K562 (cell line): Measurements from ENCODE around the gene MYO1D. TPM values are rescaled to one million over a fixed set of nuclear protein-coding genes. Genes with fewer than 3 reads are reported as not detected.

Experiments used
- ATAC-seq: fragments of 200-7000 bp; cut with Tn5 transposase; 3 replicates; pipeline ENCODE4 v1.9.1; 2020; ENCODE audit warnings: moderate library complexity
- BruUV-seq: library from RNA; stranded (reverse); fragments of 400-500 nt; replicated peaks from 2 replicates; lab custom pipeline; 2021; lab: Mats Ljungman, UMichigan
- CTCF ChIA-PET: fragments of 300-600 bp; formaldehyde crosslinking; extraction: SDS; loops from one replicate; lab custom pipeline; 2021; ENCODE audit warnings: low intra/inter-chr PET ratio; lab: Yijun Ruan, JAX
- POLR2A ChIA-PET: fragments of 300-600, 350-650 bp; sonication (Branson Sonifier 250); formaldehyde crosslinking; extraction: SDS; loops from one replicate; lab custom pipeline; 2021; ENCODE audit warnings: antibody characterized with exemption, inconsistent platforms; lab: Yijun Ruan, JAX
- DNase-seq, 4 experiments: peaks; one replicate each; pipeline versions ENCODE4 v3.0.0 to v3.0.0-alpha.2; 2011 to 2018; ENCODE audit warnings: low spot score in 3 of 4, mixed read lengths in 3 of 4; ENCODE audit errors: extremely low read depth in 1 of 4
- FAIRE-seq: peaks from 2 replicates; lab custom pipeline; 2011; peaks lifted over from hg19 to GRCh38; lab: Jason Lieb, UNC
- H2AFZ ChIP-seq: 2 replicates; pipeline ENCODE4 v1.6.0; 2011; ENCODE audit warnings: low read depth, low read length, control low read depth, inconsistent platforms
- H3K27ac ChIP-seq: fragments of 200-600 bp; 3 replicates; pipeline ENCODE4 v1.8.0; 2011; ENCODE audit warnings: low read depth, mild to moderate bottlenecking, control low read depth, inconsistent platforms, low read length, moderate library complexity, mixed read lengths; ENCODE audit errors: extremely low read depth
- H3K27me3 ChIP-seq, 2 experiments: fragments of 300-600 bp in 1 of 2; 2 replicates in 1 of 2; 3 replicates in 1 of 2; pipeline versions ENCODE4 v1.6.0 to v1.8.0; 2011; ENCODE audit warnings: inconsistent platforms in 2 of 2, low read length in 2 of 2, mild to moderate bottlenecking in 1 of 2, mixed read lengths in 1 of 2, moderate library complexity in 1 of 2; ENCODE audit not compliant: control insufficient read depth in 2 of 2, insufficient read depth in 2 of 2
- H3K36me3 ChIP-seq: fragments of 300-600 bp; 3 replicates; pipeline ENCODE4 v1.8.0; 2011; ENCODE audit warnings: mild to moderate bottlenecking, low read length, inconsistent platforms; ENCODE audit not compliant: control insufficient read depth, insufficient read depth
- H3K4me1 ChIP-seq, 2 experiments: fragments of 200-600 bp in 1 of 2; replicated peaks in 1 of 2; 2 replicates in 1 of 2; 3 replicates in 1 of 2; pipeline versions ENCODE4 v1.5.1 to v1.8.0; 2011; ENCODE audit warnings: inconsistent platforms in 2 of 2, low read length in 2 of 2, mild to moderate bottlenecking in 1 of 2, mixed read lengths in 1 of 2, moderate library complexity in 1 of 2; ENCODE audit not compliant: control insufficient read depth in 2 of 2, insufficient read depth in 2 of 2
- H3K4me2 ChIP-seq: 2 replicates; pipeline ENCODE4 v1.6.1; 2011; ENCODE audit warnings: low read length, control low read depth, inconsistent platforms, mixed read lengths; ENCODE audit not compliant: insufficient read depth
- H3K4me3 ChIP-seq: fragments of 200-600 bp; sonication (generic), shearing (Covaris generic); 2 replicates; pipeline ENCODE4 v1.5.1; 2016; ENCODE audit warnings: control low read depth, inconsistent platforms
- H3K79me2 ChIP-seq: fragments of 200-600 bp; 3 replicates; pipeline ENCODE4 v1.8.0; 2011; ENCODE audit warnings: low read length, inconsistent platforms; ENCODE audit not compliant: control insufficient read depth, insufficient read depth
- H3K9ac ChIP-seq, 2 experiments: 2 replicates each; pipeline versions ENCODE4 v1.6.0 to v1.6.1; 2011; ENCODE audit warnings: low read depth in 2 of 2, low read length in 2 of 2, control low read depth in 1 of 2, inconsistent platforms in 1 of 2, mild to moderate bottlenecking in 1 of 2, mixed read lengths in 1 of 2; ENCODE audit not compliant: insufficient read depth in 1 of 2
- H3K9me1 ChIP-seq: one replicate; pipeline ENCODE4 v1.6.0; 2011; ENCODE audit warnings: inconsistent platforms, mild to moderate bottlenecking, low read length, moderate library complexity; ENCODE audit not compliant: control insufficient read depth, insufficient read depth
- H3K9me3 ChIP-seq: replicated peaks from 2 replicates; pipeline ENCODE4 v1.5.1; 2011; ENCODE audit warnings: low read depth, low read length, inconsistent platforms; ENCODE audit not compliant: control insufficient read depth, insufficient read depth
- H4K20me1 ChIP-seq: replicated peaks from 2 replicates; pipeline ENCODE4 v1.6.1; 2011; ENCODE audit warnings: low read length, inconsistent platforms, mixed read lengths; ENCODE audit not compliant: control insufficient read depth, insufficient read depth
- ARID3A ChIP-seq: IDR thresholded peaks from 2 replicates; pipeline ENCODE4 v1.6.1; 2012; ENCODE audit warnings: low read depth, low read length, improper control_type of control experiment, borderline replicate concordance
- BRD9 ChIP-seq: fragments of 450-650 bp; IDR thresholded peaks from 2 replicates; pipeline ENCODE4 v1.6.1; 2018; ENCODE audit warnings: low read depth; ENCODE audit not compliant: partially characterized antibody
- CBX3 ChIP-seq, 2 experiments: IDR thresholded peaks; 1 replicate in 1 of 2; 2 replicates in 1 of 2; pipeline ENCODE4 v1.6.1; 2012; ENCODE audit warnings: inconsistent platforms in 2 of 2, low read length in 2 of 2, borderline replicate concordance in 1 of 2, control low read depth in 1 of 2
- CBX5 ChIP-seq: IDR thresholded peaks from 2 replicates; pipeline ENCODE4 v1.6.1; 2014; ENCODE audit warnings: low read depth, borderline replicate concordance
- CUX1 ChIP-seq: fragments of 200-800 bp; sonication (Bioruptor generic); IDR thresholded peaks from 2 replicates; pipeline ENCODE4 v1.6.1; 2016; ENCODE audit warnings: missing genetic modification characterization, missing compliant biosample characterization
- HMGXB4 ChIP-seq: sonication (generic); formaldehyde crosslinking; IDR thresholded peaks from 2 replicates; pipeline ENCODE4 v1.8.1; 2023; ENCODE audit warnings: mild to moderate bottlenecking, missing genetic modification reagents
- JUN ChIP-seq, 2 experiments: sonication (generic) in 1 of 2; formaldehyde crosslinking in 1 of 2; IDR thresholded peaks; 2 replicates each; pipeline versions ENCODE4 v1.6.1 to v1.8.0; 2012 to 2022; ENCODE audit warnings: borderline replicate concordance in 2 of 2, mild to moderate bottlenecking in 2 of 2, improper control_type of control experiment in 1 of 2, low read depth in 1 of 2, low read length in 1 of 2, missing genetic modification reagents in 1 of 2
- KAT8 ChIP-seq: fragments of 450-650 bp; IDR thresholded peaks from 2 replicates; pipeline ENCODE4 v1.6.1; 2016; ENCODE audit warnings: low read depth, mild to moderate bottlenecking
- NR4A1 ChIP-seq, 2 experiments: fragments of 250-450 bp in 1 of 2; fragments of 450-650 bp in 1 of 2; sonication (Bioruptor Pico) in 1 of 2; IDR thresholded peaks; 2 replicates each; pipeline versions ENCODE4 v1.4.0 to v1.6.1; 2016 to 2020; ENCODE audit warnings: mild to moderate bottlenecking in 2 of 2, missing compliant biosample characterization in 1 of 2, missing genetic modification characterization in 1 of 2, moderate library complexity in 1 of 2
- SMARCB1 ChIP-seq: IDR thresholded peaks from 2 replicates; pipeline ENCODE4 v1.6.1; 2011; ENCODE audit warnings: improper control_type of control experiment, low read depth; ENCODE audit not compliant: insufficient read length
- TEAD1 ChIP-seq, 2 experiments: fragments of 450-650 bp in 1 of 2; sonication (generic) in 1 of 2; formaldehyde crosslinking; IDR thresholded peaks; 2 replicates each; pipeline versions ENCODE4 v1.4.0 to v1.8.0; 2020 to 2022; ENCODE audit warnings: mild to moderate bottlenecking in 2 of 2, missing genetic modification reagents in 1 of 2
- TRIM28 ChIP-seq: fragments of 450-650 bp; IDR thresholded peaks from 2 replicates; pipeline ENCODE4 v1.6.1; 2017
- ZNF79 ChIP-seq: fragments of 250-450 bp; sonication (Bioruptor Pico); IDR thresholded peaks from 2 replicates; pipeline ENCODE4 v1.4.0; 2020; ENCODE audit warnings: low read depth, mild to moderate bottlenecking, moderate library complexity
- WGBS: fragments of 100-300 bp; shearing (Covaris generic); methylation state at CpG from one replicate; pipeline ENCODE4 v1.1.6; 2016; ENCODE audit warnings: low coverage, mixed read lengths; ENCODE audit not compliant: insufficient coverage; ENCODE audit errors: missing lambda C conversion rate; 5-methylcytosine and 5-hydroxymethylcytosine counted together
- in situ Hi-C: fragments of 300-500 bp; cut with MboI; formaldehyde crosslinking; loops from 4 replicates; pipeline ENCODE4 v1.15.0; 2018; ENCODE audit warnings: inconsistent platforms, mixed read lengths
- intact Hi-C: fragments of 100-400 bp; cut with micrococcal nuclease; formaldehyde crosslinking; loops from 2 replicates; pipeline ENCODE4 v1.14.2; 2022
- polyA plus RNA-seq, 8 experiments: library from polyadenylated mRNA; depleted of rRNA in 4 of 8; stranded (reverse) in 5 of 8; unstranded in 3 of 8; fragments of >200 nt; fragmentation: Nextera tagmentation in 2 of 8; fragmentation: Illumina TruSeq in 1 of 8; extraction: Ambion mirVana in 2 of 8; extraction: Trizol in 1 of 8; gene quantifications; 2 replicates each; pipeline versions ENCODE4 v1.2.1 to v1.2.3, GENCODE V29; 2011 to 2014; ENCODE audit warnings: inconsistent platforms in 1 of 8, missing spikeins in 1 of 8
- total RNA-seq, 7 experiments: library from RNA; depleted of rRNA in 6 of 7; stranded (reverse); fragments of >200 nt in 6 of 7; fragmentation: Illumina TruSeq in 2 of 7; extraction: Trizol in 2 of 7; gene quantifications; 2 replicates each; pipeline versions ENCODE4 v1.2.1 to v1.2.3, GENCODE V29; 2011 to 2021; ENCODE audit warnings: low replicate concordance in 1 of 7

Gene MYO1D
- total and polyA plus RNA-seq, 9 of the 15 experiments (the other 6 are each of a cell fraction or from before 2014, with no cell fraction given), result 2.1 to 71.2 (median 45.4) TPM

- BruUV-seq, result no TSS peak
- H3K27ac ChIP-seq, result no peak overlapping the region
- no peak overlapping the region for H3K4me3 ChIP-seq
- peaks cover 4 to 5% of the 10 kb centered on the region in 2 experiments; a peak in 2 of 5 replicates for H3K4me1 ChIP-seq
- 94% methylated on average over 2 of the region's 2 CpGs for WGBS
- CTCF ChIA-PET, result no interaction called here
- H3K9me3 ChIP-seq, result peaks cover 5% of the 10 kb centered on the region; the same call in 1 of the 2 replicates
- no peaks in the 10 kb centered on the region for H3K9me1 ChIP-seq
- H3K9ac ChIP-seq, result no peak overlapping the region
- peak in 1 of 4 experiments; percentile 10 for DNase-seq
- no peak for FAIRE-seq
- ATAC-seq, result no peak
- H3K4me2 ChIP-seq, result no peak overlapping the region
- in situ Hi-C loops, result no loop called here
- no peaks in the 10 kb centered on the region for H3K27me3 ChIP-seq
- peaks cover 25% of the 10 kb centered on the region; the same call in 2 of the 3 replicates for H3K36me3 ChIP-seq
- H3K79me2 ChIP-seq, result no peaks in the 10 kb centered on the region
- intact Hi-C loops, result no loop called here
- H4K20me1 ChIP-seq, result no peaks in the 10 kb centered on the region
- no peak overlapping the region for H2AFZ ChIP-seq
- POLR2A ChIA-PET, result interaction anchor here (0.6 kb wide), 2 partner anchors 39 to 185 kb away, joined by 3 read pairs; no protein-coding TSS in a partner anchor
- TF ChIP-seq CBX3 (IDR thresholded peaks at IDR 0.05; ENCODE audit: borderline replicate concordance in 1 of 2, low read length in 2 of 2) (peak in 1 of 2 experiments; percentile 87; a peak in 1 of 3 replicates), BRD9 (no peak), ARID3A (no peak), ZNF79 (no peak), NR4A1 (CRISPR knock-in tag; IDR thresholded peaks at IDR 0.05) (no peak), NR4A1 (tag; IDR thresholded peaks at IDR 0.05) (no peak), HMGXB4 (CRISPR knock-in tag) (no peak), JUN (IDR thresholded peaks at IDR 0.05; ENCODE audit: borderline replicate concordance, low read depth, low read length) (no peak), JUN (CRISPR knock-in tag; IDR thresholded peaks at IDR 0.05; ENCODE audit: borderline replicate concordance) (no peak), TRIM28 (peak; percentile 82; the same call in 1 of the 2 replicates), SMARCB1 (no peak), CUX1 (CRISPR knock-in tag) (no peak), CBX5 (peak; percentile 82), KAT8 (no peak), TEAD1 (CRISPR knock-in tag; IDR thresholded peaks at IDR 0.05) (no peak)
Measured at GRCh38 chr17:32732296-32732642, 144.7 kb downstream of the MYO1D start.
